ENCODE measurements around the gene KRT80. TPM values are rescaled to one million over a fixed set of nuclear protein-coding genes. Genes with fewer than 3 reads are reported as not detected.
A peak's percentile ranks its signal among the peaks of the same experiment; 100 is the strongest.

KRT80 gene
- total and polyA plus RNA-seq, 2 of the 13 experiments (the other 11 are each of a cell fraction or from before 2014, with no cell fraction given), result 0.27 to 0.53 TPM

- TF ChIP-seq NONO (IDR thresholded peaks at IDR 0.05), result no peak
- peak; percentile 72; the same call in 1 of the 2 replicates for TF ChIP-seq NONO (CRISPR knock-in tag; conservative IDR thresholded peaks at IDR 0.05)
- TF ChIP-seq ZNF138 (CRISPR knock-in tag; IDR thresholded peaks at IDR 0.05; ENCODE audit: low read depth), result no peak
- TF ChIP-seq TFAP4 (IDR thresholded peaks at IDR 0.05; ENCODE audit: borderline replicate concordance, low read depth), result peak; percentile 62; the same call in 1 of the 2 replicates
- TF ChIP-seq U2AF1 (optimal IDR thresholded peaks at IDR 0.05; ENCODE audit: low read depth, low read length), result no peak
- TF ChIP-seq TARDBP (CRISPR knock-in tag; IDR thresholded peaks at IDR 0.05), result no peak
- no peak for TF ChIP-seq BHLHE40 (IDR thresholded peaks at IDR 0.05; ENCODE audit: low read length)
- no peak for TF ChIP-seq GATAD1 (CRISPR knock-in tag; IDR thresholded peaks at IDR 0.05)
- no peak for TF ChIP-seq ISX (CRISPR knock-in tag; conservative IDR thresholded peaks at IDR 0.05)
- TF ChIP-seq ZNF607 (CRISPR knock-in tag; IDR thresholded peaks at IDR 0.05; ENCODE audit: borderline replicate concordance), result no peak
- no peak for TF ChIP-seq ZNF180 (CRISPR knock-in tag; IDR thresholded peaks at IDR 0.05; ENCODE audit: borderline replicate concordance, low read depth)
- TF ChIP-seq ETS1 (CRISPR knock-in tag; IDR thresholded peaks at IDR 0.05), result no peak
- TF ChIP-seq KAT2B (IDR thresholded peaks at IDR 0.05; ENCODE audit: borderline replicate concordance, low read depth, low read length), result no peak
- TF ChIP-seq ZBTB49 (CRISPR knock-in tag; IDR thresholded peaks at IDR 0.05; ENCODE audit: borderline replicate concordance), result no peak
- TF ChIP-seq ZFYVE20 (CRISPR knock-in tag; IDR thresholded peaks at IDR 0.05; ENCODE audit: borderline replicate concordance, low read depth), result no peak
- TF ChIP-seq PAF1 (CRISPR knock-in tag; IDR thresholded peaks at IDR 0.05), result no peak
- TF ChIP-seq ASH2L (IDR thresholded peaks at IDR 0.05; ENCODE audit: insufficient read length, low read depth, low read length), result no peak
- no peak for TF ChIP-seq ZNF598 (CRISPR knock-in tag; IDR thresholded peaks at IDR 0.05; ENCODE audit: borderline replicate concordance)
- TF ChIP-seq, protein P1, sequence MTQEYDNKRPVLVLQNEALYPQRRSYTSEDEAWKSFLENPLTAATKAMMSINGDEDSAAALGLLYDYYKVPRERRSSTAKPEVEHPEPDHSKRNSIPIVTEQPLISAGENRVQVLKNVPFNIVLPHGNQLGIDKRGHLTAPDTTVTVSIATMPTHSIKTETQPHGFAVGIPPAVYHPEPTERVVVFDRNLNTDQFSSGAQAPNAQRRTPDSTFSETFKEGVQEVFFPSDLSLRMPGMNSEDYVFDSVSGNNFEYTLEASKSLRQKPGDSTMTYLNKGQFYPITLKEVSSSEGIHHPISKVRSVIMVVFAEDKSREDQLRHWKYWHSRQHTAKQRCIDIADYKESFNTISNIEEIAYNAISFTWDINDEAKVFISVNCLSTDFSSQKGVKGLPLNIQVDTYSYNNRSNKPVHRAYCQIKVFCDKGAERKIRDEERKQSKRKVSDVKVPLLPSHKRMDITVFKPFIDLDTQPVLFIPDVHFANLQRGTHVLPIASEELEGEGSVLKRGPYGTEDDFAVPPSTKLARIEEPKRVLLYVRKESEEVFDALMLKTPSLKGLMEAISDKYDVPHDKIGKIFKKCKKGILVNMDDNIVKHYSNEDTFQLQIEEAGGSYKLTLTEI (CRISPR knock-in tag; conservative IDR thresholded peaks at IDR 0.05), result no peak
- TF ChIP-seq RORA (CRISPR knock-in tag; IDR thresholded peaks at IDR 0.05), result no peak
- TF ChIP-seq, protein P2, sequence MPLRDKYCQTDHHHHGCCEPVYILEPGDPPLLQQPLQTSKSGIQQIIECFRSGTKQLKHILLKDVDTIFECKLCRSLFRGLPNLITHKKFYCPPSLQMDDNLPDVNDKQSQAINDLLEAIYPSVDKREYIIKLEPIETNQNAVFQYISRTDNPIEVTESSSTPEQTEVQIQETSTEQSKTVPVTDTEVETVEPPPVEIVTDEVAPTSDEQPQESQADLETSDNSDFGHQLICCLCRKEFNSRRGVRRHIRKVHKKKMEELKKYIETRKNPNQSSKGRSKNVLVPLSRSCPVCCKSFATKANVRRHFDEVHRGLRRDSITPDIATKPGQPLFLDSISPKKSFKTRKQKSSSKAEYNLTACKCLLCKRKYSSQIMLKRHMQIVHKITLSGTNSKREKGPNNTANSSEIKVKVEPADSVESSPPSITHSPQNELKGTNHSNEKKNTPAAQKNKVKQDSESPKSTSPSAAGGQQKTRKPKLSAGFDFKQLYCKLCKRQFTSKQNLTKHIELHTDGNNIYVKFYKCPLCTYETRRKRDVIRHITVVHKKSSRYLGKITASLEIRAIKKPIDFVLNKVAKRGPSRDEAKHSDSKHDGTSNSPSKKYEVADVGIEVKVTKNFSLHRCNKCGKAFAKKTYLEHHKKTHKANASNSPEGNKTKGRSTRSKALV (CRISPR knock-in tag; IDR thresholded peaks at IDR 0.05), result no peak
- TF ChIP-seq ZNF256 (CRISPR knock-in tag; conservative IDR thresholded peaks at IDR 0.05), result no peak
Measured at GRCh38 chr12:52119398-52120254, 72.2 kb downstream of the KRT80 start (continued).
